MCF 10A (cell line): ENCODE data around the gene KCNMA1. TPM values are rescaled to one million over a fixed set of nuclear protein-coding genes. Genes with fewer than 3 reads are reported as not detected.
A peak's percentile ranks its signal among the peaks of the same experiment; 100 is the strongest.

Experiments
- BruUV-seq: library from RNA; stranded (reverse); fragments of 400-500 nt; replicated peaks from 2 replicates; lab custom pipeline; 2021; lab: Mats Ljungman, UMichigan
- CTCF ChIA-PET: fragments of 300-600 bp; sonication (Branson Sonifier 250); formaldehyde crosslinking; extraction: SDS; loops from one replicate; lab custom pipeline; 2021; ENCODE audit warnings: antibody characterized with exemption, inconsistent platforms; lab: Yijun Ruan, JAX
- POLR2A ChIA-PET: fragments of 300-600, 350-650 bp; sonication (Branson Sonifier 250); formaldehyde crosslinking; extraction: SDS; loops from one replicate; lab custom pipeline; 2020; ENCODE audit warnings: antibody characterized with exemption, inconsistent platforms; lab: Yijun Ruan, JAX
- DNase-seq: peaks from one replicate; pipeline ENCODE4 v3.0.0-alpha.2; 2018; ENCODE audit not compliant: unreplicated experiment
- H3K27ac Mint-ChIP-seq: one replicate; pipeline ENCODE4 v1.8.0; 2022; ENCODE audit warnings: mild to moderate bottlenecking, low read depth, mixed read lengths; ENCODE audit not compliant: unreplicated experiment
- H3K27me3 Mint-ChIP-seq: one replicate; pipeline ENCODE4 v1.8.0; 2022; ENCODE audit warnings: mixed read lengths; ENCODE audit not compliant: insufficient read depth, unreplicated experiment
- H3K36me3 Mint-ChIP-seq: one replicate; pipeline ENCODE4 v1.8.0; 2022; ENCODE audit warnings: mild to moderate bottlenecking, moderate library complexity, mixed read lengths; ENCODE audit not compliant: insufficient read depth, unreplicated experiment
- H3K4me1 Mint-ChIP-seq: one replicate; pipeline ENCODE4 v1.8.0; 2022; ENCODE audit warnings: mixed read lengths; ENCODE audit not compliant: insufficient read depth, unreplicated experiment
- H3K4me3 Mint-ChIP-seq: one replicate; pipeline ENCODE4 v1.8.0; 2022; ENCODE audit warnings: mild to moderate bottlenecking, moderate library complexity, mixed read lengths; ENCODE audit not compliant: unreplicated experiment
- H3K9me3 Mint-ChIP-seq: one replicate; pipeline ENCODE4 v1.8.0; 2022; ENCODE audit warnings: mixed read lengths; ENCODE audit not compliant: unreplicated experiment
- intact Hi-C: fragments of 100-400 bp; cut with micrococcal nuclease; formaldehyde crosslinking; loops from 2 replicates; pipeline ENCODE4 v1.14.1; 2022
- total RNA-seq: library from RNA; stranded (reverse); gene quantifications from 2 replicates; pipeline ENCODE4 v1.2.3, GENCODE V29; 2022
- TF ChIP-seq, protein P1 (sequence below): fragments of 200-600 bp; IDR thresholded peaks from one replicate; pipeline ENCODE4 v1.8.0; 2022; ENCODE audit warnings: antibody characterized with exemption, mild to moderate bottlenecking; ENCODE audit not compliant: unreplicated experiment

Gene KCNMA1
- total RNA-seq, 1 experiment from 2014 or later = 7.5 TPM

- no TSS peak for BruUV-seq
- ChIA-PET POLR2A (interaction anchor here (0.7 to 2.2 kb wide), 3 partner anchors 9 to 220 kb away, joined by 3 to 9 read pairs (median 4); no protein-coding TSS in a partner anchor), CTCF (interaction anchor here (0.6 to 4.2 kb wide), 4 partner anchors 24 to 148 kb away, joined by 3 to 32 read pairs (median 6); no protein-coding TSS in a partner anchor)
- DNase-seq = no peak
- intact Hi-C loops = no loop called here
- no peaks in the 10 kb centered on the region for H3K9me3 Mint-ChIP-seq
- H3K36me3 Mint-ChIP-seq = no peaks in the 10 kb centered on the region
- no peak overlapping the region for H3K27ac Mint-ChIP-seq
- no peaks in the 10 kb centered on the region for H3K27me3 Mint-ChIP-seq
- H3K4me1 Mint-ChIP-seq = peaks cover 18% of the 10 kb centered on the region
- no peak overlapping the region for H3K4me3 Mint-ChIP-seq
- TF ChIP-seq, protein P1, sequence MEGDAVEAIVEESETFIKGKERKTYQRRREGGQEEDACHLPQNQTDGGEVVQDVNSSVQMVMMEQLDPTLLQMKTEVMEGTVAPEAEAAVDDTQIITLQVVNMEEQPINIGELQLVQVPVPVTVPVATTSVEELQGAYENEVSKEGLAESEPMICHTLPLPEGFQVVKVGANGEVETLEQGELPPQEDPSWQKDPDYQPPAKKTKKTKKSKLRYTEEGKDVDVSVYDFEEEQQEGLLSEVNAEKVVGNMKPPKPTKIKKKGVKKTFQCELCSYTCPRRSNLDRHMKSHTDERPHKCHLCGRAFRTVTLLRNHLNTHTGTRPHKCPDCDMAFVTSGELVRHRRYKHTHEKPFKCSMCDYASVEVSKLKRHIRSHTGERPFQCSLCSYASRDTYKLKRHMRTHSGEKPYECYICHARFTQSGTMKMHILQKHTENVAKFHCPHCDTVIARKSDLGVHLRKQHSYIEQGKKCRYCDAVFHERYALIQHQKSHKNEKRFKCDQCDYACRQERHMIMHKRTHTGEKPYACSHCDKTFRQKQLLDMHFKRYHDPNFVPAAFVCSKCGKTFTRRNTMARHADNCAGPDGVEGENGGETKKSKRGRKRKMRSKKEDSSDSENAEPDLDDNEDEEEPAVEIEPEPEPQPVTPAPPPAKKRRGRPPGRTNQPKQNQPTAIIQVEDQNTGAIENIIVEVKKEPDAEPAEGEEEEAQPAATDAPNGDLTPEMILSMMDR = no peak
Observed at GRCh38 chr10:77007834-77008233, 629.8 kb downstream of the KCNMA1 start.

GRCh38 chr10:77006836-77007511, 630.6 kb downstream of the KCNMA1 start:
- no peaks in the 10 kb centered on the region for H3K9me3 Mint-ChIP-seq
- intact Hi-C loops = no loop called here
- H3K4me3 Mint-ChIP-seq = no peak overlapping the region
- ChIA-PET CTCF (interaction anchor here (0.5 to 4.2 kb wide), 13 partner anchors 10 to 1648 kb away, joined by 3 to 32 read pairs (median 3); no protein-coding TSS in a partner anchor), POLR2A (interaction anchor here (0.7 to 2.2 kb wide), 9 partner anchors 10 to 1648 kb away, joined by 3 to 9 read pairs (median 4); no protein-coding TSS in a partner anchor)
- peak overlapping the region; percentile 9 for H3K27ac Mint-ChIP-seq
- peaks cover 18% of the 10 kb centered on the region for H3K4me1 Mint-ChIP-seq
- BruUV-seq = no TSS peak
- peak; percentile 65 for DNase-seq
- no peaks in the 10 kb centered on the region for H3K27me3 Mint-ChIP-seq
- no peaks in the 10 kb centered on the region for H3K36me3 Mint-ChIP-seq
- TF ChIP-seq, protein P1 = no peak

GRCh38 chr10:77005871-77006270, 631.7 kb downstream of the KCNMA1 start:
- intact Hi-C loops = loop anchor here (1.0 kb wide), 1 partner anchor 106 kb away; no protein-coding TSS in a partner anchor
- TF ChIP-seq, protein P1 = no peak
- CTCF ChIA-PET = interaction anchor here (0.6 to 4.2 kb wide), 15 partner anchors 9 to 1647 kb away, joined by 3 to 32 read pairs (median 3); no protein-coding TSS in a partner anchor
- Mint-ChIP-seq H3K9me3 (no peaks in the 10 kb centered on the region), H3K36me3 (no peaks in the 10 kb centered on the region), H3K4me1 (peaks cover 18% of the 10 kb centered on the region), H3K27ac (no peak overlapping the region), H3K27me3 (no peaks in the 10 kb centered on the region), H3K4me3 (no peak overlapping the region)
- no peak for DNase-seq
- BruUV-seq = no TSS peak
- POLR2A ChIA-PET = interaction anchor here (0.8 to 2.2 kb wide), 3 partner anchors 11 to 155 kb away, joined by 4 to 9 read pairs (median 5); no protein-coding TSS in a partner anchor
